Activated CD8-positive, alpha-beta memory T cell treated with anti-CD3 and anti-CD28 coated beads, Interleukin-2, amount 50 U/mL, for 4 hours (primary cell): ENCODE data around the gene OR2T29.
"Not testable (repeated sequence)": the region's sequence is repeated elsewhere in the genome, so short reads cannot be mapped to it uniquely, and the experiment has no call there.

Experiments
- DNase-seq: peaks from one replicate; pipeline ENCODE4 v3.0.0-alpha.2; 2020

The OR2T29 gene

DNA sequence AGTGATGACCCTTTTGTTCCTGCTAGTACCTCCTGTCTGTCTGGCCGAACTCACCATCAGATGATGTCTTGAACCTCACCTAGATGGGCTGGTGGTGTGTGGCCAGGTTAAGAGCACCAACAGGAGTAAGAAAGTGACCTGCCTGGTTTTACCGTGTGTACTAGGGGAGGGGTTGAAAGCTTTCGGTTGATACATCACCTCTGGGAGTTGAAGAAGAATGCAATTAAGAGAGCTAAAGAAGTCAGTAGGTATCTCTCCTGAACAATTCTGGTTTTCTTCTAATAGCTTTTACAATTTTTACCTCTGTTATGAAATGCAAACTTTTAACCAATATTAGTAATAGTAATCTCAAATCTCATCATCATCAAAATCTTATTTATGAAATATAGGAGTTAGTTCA, at the start of gene OR2T29:
TSS of gene OR2T29 (minus strand) at position 101 of the 400 bp plus-strand sequence. CDS start 3,281 bp downstream, outside the sequence.
- not testable (repeated sequence) for DNase-seq

DNA sequence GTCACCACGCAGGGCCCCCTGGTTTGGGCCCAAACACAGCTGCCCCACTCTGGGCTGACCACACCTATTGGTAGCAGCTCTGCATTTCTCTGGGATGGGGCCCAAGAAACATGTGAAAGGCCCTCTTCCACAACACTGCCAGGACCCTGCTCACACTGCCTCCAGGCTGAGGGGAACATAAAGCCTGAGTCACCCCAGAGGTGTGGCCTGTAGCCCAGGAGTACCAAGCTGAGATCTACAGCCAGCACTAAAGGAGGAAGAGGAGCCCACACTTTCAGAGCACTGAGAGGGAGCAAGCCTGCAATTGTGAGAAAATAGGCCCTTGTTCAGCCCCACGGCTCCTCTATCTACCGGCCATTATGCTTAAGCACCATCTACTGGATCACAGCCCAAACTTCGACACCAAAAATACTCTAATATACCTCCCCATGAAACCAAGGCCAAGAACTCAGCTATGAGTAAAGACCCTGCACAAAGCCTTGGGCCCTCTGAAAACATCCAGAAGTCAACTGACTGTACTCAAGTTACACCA, 49.4 kb upstream of the OR2T29 start:
- DNase-seq = no peak

- DNase-seq = no peak
Observed at GRCh38 chr1:248610301-248610700, 47.7 kb upstream of the OR2T29 start.

- DNase-seq = no peak
Observed at GRCh38 chr1:248599396-248599795, 36.8 kb upstream of the OR2T29 start.

- no peak for DNase-seq
Observed at GRCh38 chr1:248597589-248597988, 35.0 kb upstream of the OR2T29 start, which contains the start of gene OR2T10. Gene OR2T10 (minus strand): TSS chr1:248597700. CDS start chr1:248593768, 3,932 bp downstream.

GRCh38 chr1:248596615-248597014, 34.0 kb upstream of the OR2T29 start:
- DNase-seq = no peak

GRCh38 chr1:248593226-248593625, 30.7 kb upstream of the OR2T29 start:
- no peak for DNase-seq

GRCh38 chr1:248592655-248593054, 30.1 kb upstream of the OR2T29 start:
- no peak for DNase-seq

GRCh38 chr1:248590055-248590454, 27.5 kb upstream of the OR2T29 start:
- DNase-seq = no peak

- DNase-seq = no peak
Observed at GRCh38 chr1:248589334-248589733, 26.8 kb upstream of the OR2T29 start.

- no peak for DNase-seq
Observed at GRCh38 chr1:248585266-248585665, 22.7 kb upstream of the OR2T29 start.

DNA sequence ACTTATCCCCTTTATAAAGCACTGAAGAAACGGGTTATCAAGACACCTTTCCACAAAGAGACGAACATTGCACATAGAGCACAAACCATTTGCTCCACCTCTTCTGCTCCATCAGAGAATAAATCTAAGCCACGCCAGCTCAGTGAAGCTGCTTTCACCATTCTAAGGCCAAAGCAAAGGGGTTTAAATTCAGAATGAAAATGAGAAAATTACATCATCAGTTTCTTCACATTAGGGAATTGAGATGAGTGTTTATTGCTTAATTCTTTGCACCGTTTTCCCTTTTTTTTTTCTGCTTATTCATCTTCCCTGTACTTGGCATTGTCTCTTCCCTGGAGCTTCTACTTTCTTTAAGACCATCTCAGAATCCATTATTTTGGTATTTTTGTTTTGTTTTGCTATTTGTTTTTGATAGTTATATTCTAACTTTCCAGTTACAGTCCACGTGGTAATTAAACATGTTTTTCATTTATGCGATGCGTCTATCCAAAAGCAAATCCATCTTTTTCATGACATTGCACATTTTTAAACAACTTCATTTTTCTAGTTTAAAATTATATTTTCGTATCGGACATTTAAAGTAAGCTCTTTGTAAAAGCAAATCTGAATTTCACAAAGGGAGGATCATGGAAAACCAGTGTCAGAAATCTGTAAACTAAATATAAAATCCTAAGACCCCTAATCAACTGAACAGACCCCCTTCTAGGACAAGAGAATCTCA, 13.8 kb upstream of the OR2T29 start:
- no peak for DNase-seq

- not testable (repeated sequence) for DNase-seq
Observed at GRCh38 chr1:248574657-248575056, 12.1 kb upstream of the OR2T29 start, which contains the start of gene OR2T34. Gene OR2T34 (minus strand): TSS chr1:248574757. CDS start chr1:248574757, 0 bp downstream.

DNA sequence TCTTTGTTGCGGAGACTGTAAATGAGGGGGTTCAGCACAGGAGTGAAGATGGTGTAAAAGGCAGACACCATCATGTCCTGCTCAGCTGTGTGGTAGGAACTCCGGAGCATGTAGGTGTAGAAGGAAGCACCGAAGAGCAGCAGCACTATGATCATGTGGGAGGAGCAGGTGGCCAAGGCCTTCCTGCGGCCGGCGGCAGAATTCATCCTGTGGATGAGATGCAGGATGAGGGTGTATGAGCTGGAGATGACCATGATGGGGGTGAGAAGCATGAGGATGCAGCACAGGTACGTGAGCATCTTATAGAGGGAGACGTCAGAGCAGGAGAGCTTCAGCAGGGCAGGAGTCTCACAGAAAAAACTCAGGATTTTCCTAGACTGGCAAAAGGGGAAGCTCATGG, 11.3 kb upstream of the OR2T29 start:
- not testable (repeated sequence) for DNase-seq

DNA sequence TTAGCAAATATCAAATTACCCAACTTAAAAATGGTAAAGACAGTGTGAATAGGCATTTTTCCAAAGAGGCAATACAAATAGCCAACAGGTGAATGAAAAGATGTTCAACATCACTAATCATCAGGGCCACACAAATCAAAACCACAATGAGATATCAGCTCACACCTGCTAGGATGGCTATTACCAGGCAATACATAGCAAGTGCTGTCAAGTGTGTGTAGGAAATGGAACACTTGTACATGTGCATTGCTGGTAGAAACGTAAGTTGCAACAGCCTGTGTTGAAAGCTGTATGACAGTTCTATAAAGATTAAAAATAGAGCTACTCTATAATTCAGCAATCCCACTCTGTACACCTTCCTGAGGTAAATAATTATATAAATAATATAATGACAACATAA, 9.5 kb upstream of the OR2T29 start:
- not testable (repeated sequence) for DNase-seq

DNA sequence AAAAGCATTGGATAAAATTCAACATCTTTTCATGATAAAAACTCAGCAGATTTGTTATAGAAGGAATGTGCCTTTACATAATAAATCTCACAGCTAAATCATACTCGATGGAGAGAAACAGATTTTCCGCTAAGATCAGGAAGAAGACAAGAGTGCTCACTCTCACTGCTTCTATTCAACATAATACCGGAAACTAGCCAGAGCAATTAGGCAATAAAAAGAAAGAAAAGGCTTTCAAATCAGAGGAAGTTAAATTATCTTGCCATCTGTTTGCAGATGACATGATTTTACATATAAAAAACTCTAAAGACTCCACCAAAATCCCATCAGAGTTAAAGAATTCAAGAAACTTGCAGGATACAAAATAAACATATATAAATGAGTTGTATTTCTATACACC, 8.2 kb upstream of the OR2T29 start:
- not testable (repeated sequence) for DNase-seq

- DNase-seq = not testable (repeated sequence)
Observed at GRCh38 chr1:248569049-248569448, 6.5 kb upstream of the OR2T29 start.

- not testable (repeated sequence) for DNase-seq
Observed at GRCh38 chr1:248565530-248566373, 3.2 kb upstream of the OR2T29 start.

DNA sequence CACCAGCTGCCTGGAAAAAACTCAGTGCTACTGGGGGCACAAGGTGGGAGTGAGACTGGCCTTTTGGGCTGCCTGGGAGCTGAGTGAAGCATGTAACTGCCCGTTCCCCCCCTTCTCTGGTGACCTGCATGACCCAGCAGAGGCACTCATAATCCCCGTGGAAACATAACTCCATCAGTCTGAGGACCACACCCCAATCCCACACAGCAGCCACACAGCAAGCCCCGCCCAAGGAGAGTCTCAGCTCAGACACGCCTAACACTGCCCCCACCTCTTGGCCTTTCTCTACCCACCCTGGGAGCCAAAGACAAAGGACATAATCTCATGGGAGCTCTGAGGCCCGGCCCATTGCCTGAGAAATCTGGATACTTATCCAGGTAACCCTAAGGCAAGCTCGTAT, 11.5 kb downstream of the OR2T29 start:
- DNase-seq = not testable (repeated sequence)

DNA sequence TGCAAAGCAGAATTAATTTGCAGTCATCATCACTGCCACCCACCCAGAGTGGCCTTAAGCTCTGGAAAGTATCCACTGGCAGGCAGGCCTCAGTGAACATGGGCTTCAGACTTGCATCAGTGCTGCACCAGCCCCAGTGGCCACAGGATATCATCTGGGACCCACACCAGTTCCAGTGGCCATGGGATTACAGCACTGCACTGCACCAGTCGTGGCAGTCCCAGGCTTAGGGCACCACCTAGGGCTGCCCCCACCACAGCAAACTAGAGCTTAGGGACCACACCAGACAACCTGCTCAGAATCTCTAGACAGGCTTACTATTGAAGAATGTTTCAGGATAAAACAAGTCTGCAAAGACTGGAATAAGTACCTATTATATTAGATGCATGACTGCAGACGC, 15.2 kb downstream of the OR2T29 start:
- not testable (repeated sequence) for DNase-seq

GRCh38 chr1:248537449-248537848, 25.1 kb downstream of the OR2T29 start:
- not testable (repeated sequence) for DNase-seq

- no peak for DNase-seq
Observed at GRCh38 chr1:248521856-248522255, 40.7 kb downstream of the OR2T29 start.

DNA sequence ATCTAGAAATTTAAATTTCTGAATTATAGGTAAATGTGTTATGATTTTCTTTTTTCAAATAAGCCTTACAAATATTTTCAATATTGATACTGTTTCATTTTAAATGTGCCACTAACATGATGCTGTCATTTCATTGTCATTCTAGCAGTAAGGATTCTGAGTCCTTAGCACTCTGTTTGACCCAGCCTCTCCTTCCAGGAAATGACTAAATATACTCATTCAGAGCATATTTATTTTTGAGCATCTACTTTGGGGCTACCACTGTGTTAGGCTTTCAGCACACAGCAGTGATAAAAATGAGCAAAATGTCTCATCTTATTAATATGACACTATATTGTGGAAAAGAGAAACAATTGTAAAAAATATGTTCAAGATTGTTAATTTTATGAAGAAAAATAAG, 52.4 kb downstream of the OR2T29 start:
- not testable (repeated sequence) for DNase-seq
